Measurements from ENCODE around the gene WIZ.

Gene WIZ

DNA sequence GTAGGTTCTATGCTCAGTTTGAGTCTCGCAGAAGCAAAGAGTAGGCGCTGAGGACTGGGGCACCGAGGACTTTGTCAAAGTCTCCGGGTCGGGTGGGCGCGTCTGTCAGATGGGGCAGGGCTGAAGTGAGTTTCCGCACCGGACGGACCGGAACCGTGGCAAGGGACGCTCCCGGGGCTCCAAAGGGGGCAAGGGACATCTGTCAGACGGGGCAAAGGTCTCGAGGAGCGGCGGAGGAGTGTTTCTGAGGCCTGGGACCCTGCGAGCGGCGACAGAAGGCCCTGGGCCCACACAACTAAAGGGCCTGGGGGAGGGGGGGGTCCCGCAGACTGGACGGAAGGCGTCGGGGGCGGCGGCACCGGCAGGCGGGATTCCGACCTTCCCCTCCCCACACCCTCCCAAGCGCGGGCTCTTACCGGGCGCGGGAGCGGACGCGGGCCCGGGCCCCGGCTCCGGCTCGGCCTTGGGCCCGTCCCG is 17.7 kb downstream of the WIZ start:
- peak overlapping the region; percentile 95 to 97 for H3K4me3 Mint-ChIP-seq

GRCh38 chr19:15431396-15432017 is 18.2 kb downstream of the WIZ start:
- H3K36me3 Mint-ChIP-seq = peaks cover 14 to 25% of the 10 kb centered on the region in 2 donors
- H3K27ac Mint-ChIP-seq = peak overlapping the region; percentile 98
- no peak for ATAC-seq (replicated peaks)
- peak overlapping the region; percentile 95 to 97 for H3K4me3 Mint-ChIP-seq
- H3K4me1 Mint-ChIP-seq = peaks cover 21 to 46% of the 10 kb centered on the region in 2 donors
- H3K9me3 Mint-ChIP-seq = no peaks in the 10 kb centered on the region
- no peaks in the 10 kb centered on the region for H3K27me3 Mint-ChIP-seq
- no peak for DNase-seq

More for the DNA sequence above, 17.7 kb downstream of the WIZ start:
- H3K4me1 Mint-ChIP-seq = peaks cover 21 to 46% of the 10 kb centered on the region in 2 donors
- H3K27ac Mint-ChIP-seq = peak overlapping the region; percentile 98
- DNase-seq = no peak
- peak; percentile 20 for ATAC-seq (replicated peaks)
- no peaks in the 10 kb centered on the region for H3K9me3 Mint-ChIP-seq
- H3K27me3 Mint-ChIP-seq = no peaks in the 10 kb centered on the region
- H3K36me3 Mint-ChIP-seq = peaks cover 11 to 20% of the 10 kb centered on the region in 2 donors

- Mint-ChIP-seq H3K27ac (peak overlapping the region; percentile 63), H3K36me3 (peaks cover 22 to 33% of the 10 kb centered on the region in 2 donors)
- ATAC-seq (replicated peaks) = no peak
These were observed 19.1 kb downstream of the WIZ start for GRCh38 chr19:15430526-15431120.

DNA sequence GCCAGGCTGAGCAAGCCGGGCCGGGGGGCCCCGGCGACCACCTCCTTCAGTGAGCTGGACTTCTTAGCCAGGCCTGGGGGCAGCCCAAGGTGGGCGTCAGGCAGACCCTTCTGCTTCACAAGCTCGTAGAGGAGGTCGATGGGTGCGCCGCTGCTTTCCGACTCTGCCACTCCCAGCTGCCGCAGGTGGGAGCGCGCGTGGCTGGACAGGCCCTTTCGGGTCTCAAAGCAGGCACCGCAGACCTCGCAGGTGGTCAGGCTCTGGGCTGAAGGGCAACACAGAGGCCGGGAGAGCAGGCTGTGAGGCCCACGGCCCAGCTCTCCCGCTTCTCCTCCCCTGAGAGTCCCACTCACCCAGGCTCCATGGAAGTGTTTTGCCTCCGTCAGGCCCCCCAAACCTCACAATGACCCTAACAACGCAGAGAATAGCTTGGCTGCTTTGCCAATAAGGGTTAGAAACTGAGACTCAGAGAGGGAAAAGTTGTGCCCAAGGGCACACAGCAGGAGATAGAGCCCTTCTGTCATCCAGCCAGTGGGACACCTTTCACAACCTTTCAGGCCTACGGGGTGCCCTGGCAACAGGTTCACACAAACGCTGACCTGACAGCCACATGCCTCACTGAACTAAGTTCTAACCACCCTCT is 19.8 kb downstream of the WIZ start:
- Mint-ChIP-seq H3K27ac (no peak overlapping the region), H3K4me3 (peak overlapping the region; percentile 71 to 97), H3K9me3 (no peaks in the 10 kb centered on the region), H3K27me3 (no peaks in the 10 kb centered on the region), H3K4me1 (peaks cover 21 to 46% of the 10 kb centered on the region in 2 donors), H3K36me3 (peaks cover 24 to 36% of the 10 kb centered on the region in 2 donors)
- no peak for ATAC-seq (replicated peaks)
- no peak for DNase-seq

More at GRCh38 chr19:15430526-15431120, 19.1 kb downstream of the WIZ start:
- Mint-ChIP-seq H3K4me1 (peaks cover 21 to 46% of the 10 kb centered on the region in 2 donors), H3K9me3 (no peaks in the 10 kb centered on the region), H3K4me3 (peak overlapping the region; percentile 95 to 97), H3K27me3 (no peaks in the 10 kb centered on the region)
- DNase-seq = no peak

DNA sequence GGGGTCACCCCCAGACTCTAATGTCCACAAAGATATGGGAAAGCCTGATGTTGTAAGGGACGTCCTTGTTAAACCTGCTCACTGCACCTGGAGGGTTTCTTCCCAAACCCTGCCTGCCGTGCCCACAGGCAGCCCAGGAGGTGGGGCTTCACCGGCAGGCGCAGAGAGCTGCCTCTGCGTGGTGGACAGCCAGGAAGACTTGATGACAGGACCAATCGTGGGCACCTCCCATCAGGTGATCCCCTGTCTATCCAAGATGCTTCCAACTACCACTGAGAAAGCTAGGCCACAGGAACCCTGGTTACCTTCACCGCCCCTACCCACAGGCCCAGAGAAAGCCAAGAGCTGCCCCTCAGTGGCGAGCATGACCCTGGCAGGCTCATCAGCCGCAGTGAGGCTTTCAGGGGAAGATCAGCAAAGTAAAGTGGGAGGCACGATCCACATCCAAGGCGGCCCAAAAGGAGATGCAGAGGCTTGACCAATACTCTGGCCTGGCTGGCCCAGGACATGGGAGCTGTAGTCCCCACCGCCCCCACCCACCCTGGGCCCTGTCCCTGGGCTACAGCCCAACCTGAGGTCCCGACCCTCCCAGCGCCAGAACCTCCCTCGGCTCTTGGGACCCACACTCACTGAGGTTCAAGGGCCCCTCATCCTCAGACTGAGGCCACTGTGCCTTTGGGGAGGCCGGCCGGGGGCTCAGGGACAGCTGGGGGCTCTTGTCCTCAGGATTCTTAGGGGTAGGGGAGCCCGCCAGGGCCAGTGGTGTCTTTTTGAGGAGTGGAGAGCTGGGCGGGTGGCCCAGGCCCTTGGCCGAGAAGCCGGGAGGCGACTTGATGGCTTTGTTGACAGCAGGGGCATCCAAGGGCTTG is 20.6 kb downstream of the WIZ start:
- Mint-ChIP-seq H3K4me1 (peaks cover 21 to 46% of the 10 kb centered on the region in 2 donors), H3K27ac (no peak overlapping the region), H3K4me3 (no peak overlapping the region), H3K9me3 (no peaks in the 10 kb centered on the region), H3K27me3 (no peaks in the 10 kb centered on the region), H3K36me3 (peaks cover 26 to 39% of the 10 kb centered on the region in 2 donors)
- DNase-seq = no peak
- ATAC-seq (replicated peaks) = no peak

- peaks cover 2 to 3% of the 10 kb centered on the region in 2 donors for H3K9me3 Mint-ChIP-seq
- peaks cover 16 to 39% of the 10 kb centered on the region in 2 donors for H3K4me1 Mint-ChIP-seq
- no peak overlapping the region for H3K27ac Mint-ChIP-seq
- DNase-seq (no peak), ATAC-seq (replicated peaks) (no peak)
- H3K36me3 Mint-ChIP-seq = peaks cover 37 to 50% of the 10 kb centered on the region in 2 donors
- H3K27me3 Mint-ChIP-seq = no peaks in the 10 kb centered on the region
- H3K4me3 Mint-ChIP-seq = no peak overlapping the region
These were observed 21.7 kb downstream of the WIZ start for GRCh38 chr19:15427991-15428471.

- peaks cover 16 to 37% of the 10 kb centered on the region in 2 donors for H3K4me1 Mint-ChIP-seq
- DNase-seq (no peak), ATAC-seq (replicated peaks) (no peak)
- H3K9me3 Mint-ChIP-seq = peaks cover 2 to 3% of the 10 kb centered on the region in 2 donors
- H3K27ac Mint-ChIP-seq = no peak overlapping the region
- H3K27me3 Mint-ChIP-seq = no peaks in the 10 kb centered on the region
- peaks cover 44 to 57% of the 10 kb centered on the region in 2 donors for H3K36me3 Mint-ChIP-seq
- H3K4me3 Mint-ChIP-seq = no peak overlapping the region
These were observed 22.4 kb downstream of the WIZ start for GRCh38 chr19:15427350-15427700.

DNA sequence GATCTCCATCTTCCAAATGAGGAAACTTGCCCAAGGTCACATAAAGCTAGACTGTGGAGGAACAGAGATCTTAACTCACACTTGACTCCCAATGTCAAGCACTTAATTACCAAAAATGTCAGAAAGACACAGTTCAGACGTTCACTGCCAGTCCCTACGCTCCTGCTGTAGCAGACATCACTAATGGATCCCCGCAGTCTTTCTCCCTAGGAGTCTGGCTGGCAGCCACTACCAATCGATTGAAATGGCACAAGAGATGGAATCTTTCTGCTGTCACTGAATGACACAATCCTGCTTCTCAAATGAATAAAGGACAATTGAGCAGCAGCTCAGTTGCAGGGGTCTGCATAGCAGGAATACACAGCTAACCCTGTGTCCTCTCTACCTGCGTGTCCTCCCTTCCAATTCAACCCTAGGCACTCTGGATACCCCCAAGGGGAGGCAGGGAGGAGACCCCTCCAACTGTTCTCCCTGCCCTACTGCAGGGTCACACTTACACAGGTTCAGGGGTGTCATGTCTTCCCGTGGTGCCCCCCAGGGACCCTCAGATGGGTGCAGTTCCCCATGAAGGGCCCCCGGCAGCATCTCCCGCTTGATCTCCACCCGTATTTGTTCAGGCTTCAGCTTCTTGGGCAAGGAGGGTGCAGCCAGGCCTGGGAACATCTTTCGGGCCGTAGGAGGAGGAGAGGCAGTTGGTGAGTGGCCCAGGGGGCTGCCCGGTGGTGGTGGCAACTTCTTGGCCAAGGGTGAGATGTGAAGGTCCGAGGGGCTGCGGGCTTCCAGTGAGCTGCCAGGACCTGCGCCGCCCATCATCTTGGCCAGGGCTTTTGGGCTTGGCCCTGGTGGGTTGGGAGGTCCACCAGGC is 23.0 kb downstream of the WIZ start:
- H3K36me3 Mint-ChIP-seq = peaks cover 43 to 58% of the 10 kb centered on the region in 2 donors
- DNase-seq = no peak

GRCh38 chr19:15425321-15425950 is 24.3 kb downstream of the WIZ start:
- Mint-ChIP-seq H3K4me3 (no peak overlapping the region), H3K4me1 (peaks cover 6 to 20% of the 10 kb centered on the region in 2 donors), H3K27me3 (no peaks in the 10 kb centered on the region), H3K27ac (no peak overlapping the region), H3K36me3 (peaks cover 41 to 53% of the 10 kb centered on the region in 2 donors), H3K9me3 (peaks cover 2 to 3% of the 10 kb centered on the region in 2 donors)
- DNase-seq (no peak), ATAC-seq (replicated peaks) (no peak)

More for the DNA sequence above, 23.0 kb downstream of the WIZ start:
- ATAC-seq (replicated peaks) = no peak
- Mint-ChIP-seq H3K9me3 (peaks cover 2 to 3% of the 10 kb centered on the region in 2 donors), H3K27ac (peak overlapping the region; percentile 51), H3K27me3 (no peaks in the 10 kb centered on the region), H3K4me3 (no peak overlapping the region), H3K4me1 (peaks cover 15 to 33% of the 10 kb centered on the region in 2 donors)

DNA sequence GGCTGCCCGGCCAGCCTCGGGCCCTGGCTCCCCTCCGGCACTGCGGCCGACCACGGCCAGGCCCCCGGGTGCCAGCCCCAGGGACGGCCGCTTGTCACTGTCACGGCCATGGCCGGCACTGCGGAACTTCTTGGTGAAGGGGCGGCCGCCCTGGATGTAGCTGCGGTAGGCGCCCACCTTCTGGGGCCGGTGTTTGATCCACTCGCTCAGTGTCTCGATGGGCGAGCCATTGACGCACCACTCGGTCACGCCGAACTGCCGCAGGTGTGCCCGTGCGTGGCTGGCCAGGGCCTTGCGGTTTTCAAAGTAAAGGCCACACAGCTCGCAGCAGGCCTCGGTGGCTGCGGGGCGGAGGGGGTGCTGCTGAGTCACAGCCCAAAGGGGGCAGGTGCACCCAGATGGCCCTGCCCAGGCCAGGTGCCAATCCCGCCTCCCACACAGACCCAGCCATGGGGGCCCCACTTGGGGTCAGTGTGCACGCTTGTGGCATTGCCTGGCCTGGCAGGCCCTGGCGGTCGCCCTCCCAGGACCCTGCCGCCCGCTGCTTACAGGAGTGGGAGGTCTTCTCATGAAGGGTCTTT is 25.0 kb downstream of the WIZ start:
- DNase-seq (no peak), ATAC-seq (replicated peaks) (no peak)
- H3K27ac Mint-ChIP-seq = no peak overlapping the region
- H3K4me1 Mint-ChIP-seq = peaks cover 6 to 18% of the 10 kb centered on the region in 2 donors
- H3K36me3 Mint-ChIP-seq = peaks cover 41 to 54% of the 10 kb centered on the region in 2 donors
- no peak overlapping the region for H3K4me3 Mint-ChIP-seq
- H3K9me3 Mint-ChIP-seq = peaks cover 2 to 3% of the 10 kb centered on the region in 2 donors
- no peaks in the 10 kb centered on the region for H3K27me3 Mint-ChIP-seq

DNA sequence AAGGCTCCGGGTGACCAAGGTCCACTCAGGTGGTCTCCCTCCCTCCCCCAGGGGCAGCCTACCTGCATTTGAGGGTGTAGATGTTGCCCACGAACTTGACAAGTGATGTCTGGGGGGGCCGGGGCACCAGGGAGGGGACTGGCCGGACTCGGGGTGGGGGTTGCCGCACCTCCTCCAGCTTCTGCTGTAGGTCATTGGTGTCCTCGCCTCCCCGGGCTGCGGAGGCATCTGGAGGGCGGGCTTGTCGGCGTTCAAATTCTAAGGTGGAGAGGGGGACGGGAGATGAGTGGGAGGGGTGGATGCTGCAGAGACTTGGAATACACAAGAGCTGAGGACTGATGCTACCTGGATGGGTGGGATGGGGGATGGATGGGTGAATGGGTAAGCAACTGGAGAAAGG is 25.6 kb downstream of the WIZ start:
- DNase-seq = no peak
- H3K4me1 Mint-ChIP-seq = peaks cover 9 to 20% of the 10 kb centered on the region in 2 donors
- no peaks in the 10 kb centered on the region for H3K27me3 Mint-ChIP-seq
- no peak for ATAC-seq (replicated peaks)
- H3K4me3 Mint-ChIP-seq = no peak overlapping the region
- H3K27ac Mint-ChIP-seq = no peak overlapping the region
- peaks cover 2 to 3% of the 10 kb centered on the region in 2 donors for H3K9me3 Mint-ChIP-seq
- H3K36me3 Mint-ChIP-seq = peaks cover 41 to 55% of the 10 kb centered on the region in 2 donors

GRCh38 chr19:15423130-15423529 is 26.6 kb downstream of the WIZ start:
- ATAC-seq (replicated peaks) (no peak), DNase-seq (no peak)
- peaks cover 2 to 3% of the 10 kb centered on the region in 2 donors for H3K9me3 Mint-ChIP-seq
- H3K27ac Mint-ChIP-seq = no peak overlapping the region
- no peak overlapping the region for H3K4me3 Mint-ChIP-seq
- peaks cover 46 to 58% of the 10 kb centered on the region in 2 donors for H3K36me3 Mint-ChIP-seq
- H3K27me3 Mint-ChIP-seq = no peaks in the 10 kb centered on the region
- H3K4me1 Mint-ChIP-seq = peaks cover 9 to 16% of the 10 kb centered on the region in 2 donors
